Neural cell (in vitro differentiated cells): Measurements from ENCODE around the gene PRICKLE2. TPM values are rescaled to one million over a fixed set of nuclear protein-coding genes. Genes with fewer than 3 reads are reported as not detected.

ENCODE experiments used
- H2AFZ ChIP-seq: fragments of 200-600, 300-800 bp; sonication (generic), shearing (Covaris generic); 2 replicates; pipeline ENCODE4 v1.6.0; 2014; ENCODE audit warnings: low read depth, mild to moderate bottlenecking, antibody characterized with exemption, low read length, moderate library complexity
- H3F3A ChIP-seq: fragments of 200-600 bp; shearing (Covaris generic); 2 replicates; pipeline ENCODE4 v1.6.1; 2016; ENCODE audit warnings: mild to moderate bottlenecking, moderate library complexity, mixed read lengths, antibody characterized with exemption, low read length; ENCODE audit not compliant: insufficient read depth, poor library complexity, severe bottlenecking
- H3K27ac ChIP-seq: fragments of 200-600, 300-800 bp; sonication (generic), shearing (Covaris generic); 2 replicates; pipeline ENCODE4 v1.5.1; 2014; ENCODE audit warnings: mild to moderate bottlenecking, low read length, moderate library complexity
- H3K27me3 ChIP-seq: fragments of 300-800, 200-600 bp; sonication (generic), shearing (Covaris generic); 2 replicates; pipeline ENCODE4 v1.6.0; 2014; ENCODE audit warnings: mild to moderate bottlenecking, low read depth, low read length, moderate library complexity; ENCODE audit not compliant: insufficient read depth
- H3K36me3 ChIP-seq: fragments of 300-800, 200-600 bp; sonication (generic), shearing (Covaris generic); 2 replicates; pipeline ENCODE4 v1.5.1; 2014; ENCODE audit warnings: mild to moderate bottlenecking, antibody characterized with exemption, low read length, moderate library complexity; ENCODE audit not compliant: insufficient read depth
- H3K4me2 ChIP-seq: fragments of 300-800, 200-600 bp; sonication (generic), shearing (Covaris generic); 2 replicates; pipeline ENCODE4 v1.6.0; 2014; ENCODE audit warnings: mild to moderate bottlenecking, low read length
- H3K4me3 ChIP-seq: fragments of 300-800, 200-600 bp; sonication (generic), shearing (Covaris generic); 2 replicates; pipeline ENCODE4 v1.5.1; 2014; ENCODE audit warnings: mild to moderate bottlenecking, low read length, moderate library complexity
- H3K79me2 ChIP-seq: fragments of 200-600 bp; shearing (Covaris generic); replicated peaks from 2 replicates; pipeline ENCODE4 v1.6.0; 2014; ENCODE audit warnings: mild to moderate bottlenecking, low read length, moderate library complexity; ENCODE audit not compliant: insufficient read depth
- H3K9ac ChIP-seq: fragments of 300-800, 200-600 bp; sonication (generic), shearing (Covaris generic); 2 replicates; pipeline ENCODE4 v1.6.1; 2016; ENCODE audit warnings: mild to moderate bottlenecking, low read length, mixed read lengths
- H3K9me2 ChIP-seq: fragments of 200-600 bp; shearing (Covaris generic); 2 replicates; pipeline ENCODE4 v1.6.1; 2016; ENCODE audit warnings: mild to moderate bottlenecking, low read length, mixed read lengths; ENCODE audit not compliant: insufficient read depth
- H3K9me3 ChIP-seq: fragments of 200-600, 300-800 bp; sonication (generic), shearing (Covaris generic); 2 replicates; pipeline ENCODE4 v1.6.1; 2016; ENCODE audit warnings: mild to moderate bottlenecking, mixed run types, low read length, moderate library complexity, mixed read lengths
- H4K20me1 ChIP-seq: fragments of 200-600 bp; shearing (Covaris generic); 2 replicates; pipeline ENCODE4 v1.6.1; 2016; ENCODE audit warnings: mild to moderate bottlenecking, mixed run types; ENCODE audit not compliant: insufficient read depth
- CTCF ChIP-seq: fragments of 450-650 bp; IDR thresholded peaks from 2 replicates; pipeline ENCODE4 v1.5.1; 2014; ENCODE audit warnings: antibody characterized with exemption, mild to moderate bottlenecking, moderate library complexity; ENCODE audit not compliant: poor library complexity, severe bottlenecking
- EP300 ChIP-seq: fragments of 450-650 bp; conservative IDR thresholded peaks from 2 replicates; pipeline ENCODE4 v1.6.1; 2014; ENCODE audit warnings: antibody characterized with exemption, mild to moderate bottlenecking, moderate library complexity; ENCODE audit not compliant: poor library complexity, severe bottlenecking
- EZH2 ChIP-seq: fragments of 200-600, 300-800 bp; shearing (Covaris generic), sonication (generic); IDR thresholded peaks from 2 replicates; pipeline ENCODE4 v1.6.1; 2014; ENCODE audit warnings: antibody characterized with exemption, low read length, borderline replicate concordance, mild to moderate bottlenecking; ENCODE audit not compliant: insufficient read depth, poor library complexity, severe bottlenecking
- MXI1 ChIP-seq: fragments of 450-650 bp; conservative IDR thresholded peaks from 2 replicates; pipeline ENCODE4 v1.6.1; 2014; ENCODE audit warnings: antibody characterized with exemption, mild to moderate bottlenecking; ENCODE audit not compliant: poor library complexity, severe bottlenecking
- POLR2AphosphoS5 ChIP-seq: IDR thresholded peaks from 2 replicates; pipeline ENCODE4 v1.6.1; 2012
- SMC3 ChIP-seq: fragments of 450-650 bp; conservative IDR thresholded peaks from 2 replicates; pipeline ENCODE4 v1.6.1; 2014; ENCODE audit warnings: antibody characterized with exemption, mild to moderate bottlenecking, moderate library complexity; ENCODE audit not compliant: poor library complexity
- TAF1 ChIP-seq: IDR thresholded peaks from 2 replicates; pipeline ENCODE4 v1.6.1; 2012; ENCODE audit warnings: low read depth
- polyA plus RNA-seq: library from polyadenylated mRNA; depleted of rRNA; stranded (reverse); fragments of >200 nt; gene quantifications from 2 replicates; pipeline ENCODE4 v1.2.3, GENCODE V29; 2014
- TF ChIP-seq, protein P1 (sequence below): IDR thresholded peaks from 2 replicates; pipeline ENCODE4 v1.6.1; 2012; ENCODE audit warnings: borderline replicate concordance

The PRICKLE2 gene
- polyA plus RNA-seq, 1 donor from 2014 or later, result 8.7 TPM

DNA sequence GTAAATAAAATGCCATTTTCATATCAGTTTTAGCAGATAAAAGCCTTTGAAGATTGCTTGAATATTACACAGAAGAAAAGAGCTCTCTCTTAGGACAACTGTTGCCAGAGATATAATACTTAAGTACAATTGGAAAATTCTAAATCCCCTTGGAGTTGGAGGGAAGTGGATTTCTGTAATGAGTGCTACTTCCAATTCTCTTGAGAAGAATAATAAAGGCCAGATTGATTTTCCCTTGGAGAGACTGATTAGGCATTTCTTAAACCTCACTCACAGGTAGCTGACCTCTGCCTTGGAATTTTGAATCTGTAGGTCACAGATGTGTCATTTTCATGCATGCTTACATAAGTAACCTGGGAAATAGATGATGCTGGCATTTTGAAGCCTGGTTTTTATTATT, 172.1 kb downstream of the PRICKLE2 start:
- H3K4me3 ChIP-seq, result peak overlapping the region; percentile 45
- no peaks in the 10 kb centered on the region for H3K36me3 ChIP-seq
- H3K9me2 ChIP-seq, result no peaks in the 10 kb centered on the region
- H3K9me3 ChIP-seq, result no peaks in the 10 kb centered on the region
- no peaks in the 10 kb centered on the region for H4K20me1 ChIP-seq
- no peaks in the 10 kb centered on the region for H3F3A ChIP-seq
- no peaks in the 10 kb centered on the region for H3K79me2 ChIP-seq
- TF ChIP-seq, protein P1, sequence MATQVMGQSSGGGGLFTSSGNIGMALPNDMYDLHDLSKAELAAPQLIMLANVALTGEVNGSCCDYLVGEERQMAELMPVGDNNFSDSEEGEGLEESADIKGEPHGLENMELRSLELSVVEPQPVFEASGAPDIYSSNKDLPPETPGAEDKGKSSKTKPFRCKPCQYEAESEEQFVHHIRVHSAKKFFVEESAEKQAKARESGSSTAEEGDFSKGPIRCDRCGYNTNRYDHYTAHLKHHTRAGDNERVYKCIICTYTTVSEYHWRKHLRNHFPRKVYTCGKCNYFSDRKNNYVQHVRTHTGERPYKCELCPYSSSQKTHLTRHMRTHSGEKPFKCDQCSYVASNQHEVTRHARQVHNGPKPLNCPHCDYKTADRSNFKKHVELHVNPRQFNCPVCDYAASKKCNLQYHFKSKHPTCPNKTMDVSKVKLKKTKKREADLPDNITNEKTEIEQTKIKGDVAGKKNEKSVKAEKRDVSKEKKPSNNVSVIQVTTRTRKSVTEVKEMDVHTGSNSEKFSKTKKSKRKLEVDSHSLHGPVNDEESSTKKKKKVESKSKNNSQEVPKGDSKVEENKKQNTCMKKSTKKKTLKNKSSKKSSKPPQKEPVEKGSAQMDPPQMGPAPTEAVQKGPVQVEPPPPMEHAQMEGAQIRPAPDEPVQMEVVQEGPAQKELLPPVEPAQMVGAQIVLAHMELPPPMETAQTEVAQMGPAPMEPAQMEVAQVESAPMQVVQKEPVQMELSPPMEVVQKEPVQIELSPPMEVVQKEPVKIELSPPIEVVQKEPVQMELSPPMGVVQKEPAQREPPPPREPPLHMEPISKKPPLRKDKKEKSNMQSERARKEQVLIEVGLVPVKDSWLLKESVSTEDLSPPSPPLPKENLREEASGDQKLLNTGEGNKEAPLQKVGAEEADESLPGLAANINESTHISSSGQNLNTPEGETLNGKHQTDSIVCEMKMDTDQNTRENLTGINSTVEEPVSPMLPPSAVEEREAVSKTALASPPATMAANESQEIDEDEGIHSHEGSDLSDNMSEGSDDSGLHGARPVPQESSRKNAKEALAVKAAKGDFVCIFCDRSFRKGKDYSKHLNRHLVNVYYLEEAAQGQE, result no peak
- TF ChIP-seq SMC3, result no peak
- no peak for TF ChIP-seq EP300
- TF ChIP-seq TAF1, result no peak
- no peak for TF ChIP-seq MXI1
- no peak for TF ChIP-seq CTCF
- no peak for TF ChIP-seq EZH2
- TF ChIP-seq POLR2AphosphoS5, result no peak
- H3K27ac ChIP-seq, result peak overlapping the region; percentile 94
- H2AFZ ChIP-seq, result no peak overlapping the region
- H3K4me2 ChIP-seq, result peak overlapping the region; percentile 43
- H3K9ac ChIP-seq, result peak overlapping the region; percentile 58
- no peaks in the 10 kb centered on the region for H3K27me3 ChIP-seq

- Histone ChIP-seq H4K20me1 (no peaks in the 10 kb centered on the region), H3F3A (no peaks in the 10 kb centered on the region), H3K27me3 (no peaks in the 10 kb centered on the region), H3K36me3 (no peaks in the 10 kb centered on the region), H3K79me2 (no peaks in the 10 kb centered on the region), H2AFZ (no peak overlapping the region), H3K4me2 (no peak overlapping the region), H3K4me3 (no peak overlapping the region), H3K9ac (no peak overlapping the region), H3K9me2 (no peaks in the 10 kb centered on the region), H3K9me3 (no peaks in the 10 kb centered on the region), H3K27ac (no peak overlapping the region)
- TF ChIP-seq, protein P1, result no peak
- TF ChIP-seq EP300 (no peak), EZH2 (no peak)
Observed at GRCh38 chr3:64049832-64050231, 175.4 kb downstream of the PRICKLE2 start.
